Measurements from ENCODE around the gene BATF2. TPM values are rescaled to one million over a fixed set of nuclear protein-coding genes. Genes with fewer than 3 reads are reported as not detected.

BATF2 gene
- total and polyA plus RNA-seq, 9 of the 15 experiments (the other 6 are each of a cell fraction or from before 2014, with no cell fraction given), result 1.7 to 8.9 (median 6.4) TPM

GRCh38 chr11:64969209-64969608, 27.6 kb downstream of the BATF2 start:
- POLR2A ChIA-PET, result interaction anchor here (0.7 to 0.8 kb wide), 2 partner anchors 15 to 43 kb away, joined by 3 read pairs; no protein-coding TSS in a partner anchor
- H2AFZ ChIP-seq (ENCODE audit: low read depth, low read length), result no peak overlapping the region

More at GRCh38 chr11:64969209-64969608, 27.6 kb downstream of the BATF2 start:
- H3K9me1 ChIP-seq (ENCODE audit: control insufficient read depth, insufficient read depth, low read length), result no peaks in the 10 kb centered on the region
- H4K20me1 ChIP-seq (replicated peaks; ENCODE audit: control insufficient read depth, insufficient read depth, low read length), result no peaks in the 10 kb centered on the region
- H3K9ac ChIP-seq (ENCODE audit: insufficient read depth in 1 of 2, low read depth in 2 of 2, low read length in 2 of 2), result no peak overlapping the region
- FAIRE-seq (no peak), DNase-seq (ENCODE audit: extremely low read depth in 1 of 4, low spot score in 3 of 4) (no peak), ATAC-seq (no peak)
- WGBS (ENCODE audit: insufficient coverage, low coverage, missing lambda C conversion rate), result 12% methylated on average over 5 of the region's 5 CpGs
- BruUV-seq (replicated peaks), result no TSS peak
- peaks cover 4 to 12% of the 10 kb centered on the region in 2 experiments; a peak in 4 of 5 replicates for H3K4me1 ChIP-seq (replicated peaks in 1 of 2; ENCODE audit: control insufficient read depth in 2 of 2, insufficient read depth in 2 of 2, low read length in 2 of 2)
- TF ChIP-seq JUN (IDR thresholded peaks at IDR 0.05; ENCODE audit: borderline replicate concordance, low read depth, low read length) (0 out of 2 replicates have a peak, but pooled peaks have one; percentile 53), JUN (CRISPR knock-in tag; IDR thresholded peaks at IDR 0.05; ENCODE audit: borderline replicate concordance) (no peak), LARP7 (IDR thresholded peaks at IDR 0.05) (no peak), NFYB (IDR thresholded peaks at IDR 0.05; ENCODE audit: extremely low read depth, insufficient read length) (no peak), FIP1L1 (IDR thresholded peaks at IDR 0.05; ENCODE audit: low read depth, low read length, poor library complexity, severe bottlenecking) (no peak), ZBTB26 (CRISPR knock-in tag; IDR thresholded peaks at IDR 0.05) (no peak), CEBPG (CRISPR knock-in tag; IDR thresholded peaks at IDR 0.05) (no peak), CEBPG (tag; conservative IDR thresholded peaks at IDR 0.05 in 1 of 2, IDR thresholded peaks at IDR 0.05 in 1 of 2) (peak in 1 of 2 experiments; percentile 24; a peak in 1 of 4 replicates), E2F6 (IDR thresholded peaks at IDR 0.05; ENCODE audit: borderline replicate concordance in 1 of 2, extremely low read depth in 1 of 2, insufficient read depth in 1 of 2, insufficient read length in 1 of 2, low read depth in 1 of 2, low read length in 1 of 2, poor library complexity in 1 of 2, severe bottlenecking in 1 of 2) (no peak), JUNB (CRISPR knock-in tag; conservative IDR thresholded peaks at IDR 0.05) (no peak), ATF3 (IDR thresholded peaks at IDR 0.05) (peak; percentile 82), ATF3 (CRISPR knock-in tag; conservative IDR thresholded peaks at IDR 0.05) (no peak)
- H3K36me3 ChIP-seq (ENCODE audit: control insufficient read depth, insufficient read depth, low read length), result no peaks in the 10 kb centered on the region
- H3K27ac ChIP-seq (ENCODE audit: extremely low read depth, low read depth, low read length), result no peak overlapping the region
- no peaks in the 10 kb centered on the region for H3K27me3 ChIP-seq (ENCODE audit: control insufficient read depth in 2 of 2, insufficient read depth in 2 of 2, low read length in 2 of 2)
- no peak overlapping the region for H3K4me3 ChIP-seq
- no peak overlapping the region for H3K4me2 ChIP-seq (ENCODE audit: insufficient read depth, low read length)
- in situ Hi-C loops (cut with MboI) (no loop called here), intact Hi-C loops (cut with micrococcal nuclease) (no loop called here)
- H3K9me3 ChIP-seq (replicated peaks; ENCODE audit: control insufficient read depth, insufficient read depth, low read depth, low read length), result no peaks in the 10 kb centered on the region
- CTCF ChIA-PET (ENCODE audit: low intra/inter-chr PET ratio), result no interaction called here
- H3K79me2 ChIP-seq (ENCODE audit: control insufficient read depth, insufficient read depth, low read length), result no peaks in the 10 kb centered on the region
